Osteocyte (in vitro differentiated cells): ENCODE results near the gene LKAAEAR1. TPM values are rescaled to one million over a fixed set of nuclear protein-coding genes. Genes with fewer than 3 reads are reported as not detected.

Experiments
- DNase-seq: peaks from one replicate; pipeline ENCODE4 v3.0.0; 2021; ENCODE audit warnings: mixed read lengths; ENCODE audit not compliant: unreplicated experiment; ENCODE audit errors: extremely low spot score
- H3K27ac Mint-ChIP-seq: one replicate; pipeline ENCODE4 v1.8.0; 2021; ENCODE audit warnings: mild to moderate bottlenecking, mixed read lengths; ENCODE audit not compliant: unreplicated experiment
- H3K27me3 Mint-ChIP-seq: one replicate; pipeline ENCODE4 v1.8.0; 2021; ENCODE audit warnings: mixed read lengths; ENCODE audit not compliant: unreplicated experiment
- H3K36me3 Mint-ChIP-seq: one replicate; pipeline ENCODE4 v1.8.0; 2021; ENCODE audit warnings: mixed read lengths; ENCODE audit not compliant: unreplicated experiment
- H3K4me1 Mint-ChIP-seq: one replicate; pipeline ENCODE4 v1.8.0; 2021; ENCODE audit warnings: mixed read lengths; ENCODE audit not compliant: unreplicated experiment
- H3K4me3 Mint-ChIP-seq: one replicate; pipeline ENCODE4 v1.8.0; 2021; ENCODE audit warnings: mild to moderate bottlenecking, moderate library complexity, mixed read lengths; ENCODE audit not compliant: unreplicated experiment
- H3K9me3 Mint-ChIP-seq: one replicate; pipeline ENCODE4 v1.8.0; 2021; ENCODE audit warnings: mixed read lengths; ENCODE audit not compliant: unreplicated experiment
- CTCF ChIP-seq: fragments of 200-600 bp; sonication (generic); IDR thresholded peaks from 2 replicates; pipeline ENCODE4 v1.5.0; 2021; ENCODE audit warnings: antibody characterized with exemption, mild to moderate bottlenecking, moderate library complexity
- total RNA-seq: library from RNA; stranded (reverse); gene quantifications from 2 replicates; pipeline ENCODE4 v1.2.1, GENCODE V29; 2021

Gene LKAAEAR1
- total RNA-seq, 1 donor from 2014 or later, result not detected

DNA sequence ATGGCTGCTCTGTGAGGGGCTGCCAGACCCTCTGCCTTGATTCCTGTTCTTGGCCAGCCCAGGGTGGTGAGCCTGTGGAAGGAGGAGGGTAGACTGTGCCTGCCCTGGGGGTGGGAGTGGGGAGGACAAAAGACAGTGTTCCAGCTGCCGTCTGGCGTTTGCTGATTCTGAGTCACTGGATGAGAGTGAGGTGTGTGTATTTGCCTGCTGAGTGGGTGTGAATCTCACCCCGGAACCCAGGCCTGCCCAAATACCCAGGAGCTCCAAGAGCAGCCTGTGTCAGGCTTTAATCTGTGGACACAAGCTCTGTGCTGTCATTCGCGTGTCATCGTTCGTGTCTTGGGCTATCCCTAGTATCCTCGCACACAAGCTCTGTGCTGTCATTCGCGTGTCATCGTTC lies 2.6 kb upstream of the LKAAEAR1 start:
- no peak for TF ChIP-seq CTCF
- peaks cover 13% of the 10 kb centered on the region for H3K27me3 Mint-ChIP-seq
- no peaks in the 10 kb centered on the region for H3K9me3 Mint-ChIP-seq
- no peak for DNase-seq
- H3K4me3 Mint-ChIP-seq, result no peak overlapping the region
- H3K4me1 Mint-ChIP-seq, result peaks cover 15% of the 10 kb centered on the region
- H3K36me3 Mint-ChIP-seq, result no peaks in the 10 kb centered on the region
- H3K27ac Mint-ChIP-seq, result no peak overlapping the region

- TF ChIP-seq CTCF, result no peak
- Mint-ChIP-seq H3K4me1 (peaks cover 26% of the 10 kb centered on the region), H3K27me3 (peaks cover 13% of the 10 kb centered on the region), H3K36me3 (no peaks in the 10 kb centered on the region), H3K9me3 (no peaks in the 10 kb centered on the region), H3K4me3 (peak overlapping the region; percentile 79), H3K27ac (no peak overlapping the region)
- DNase-seq, result no peak
Measured at GRCh38 chr20:64084685-64085152, 521 bp upstream of the LKAAEAR1 start.

GRCh38 chr20:64083378-64083803 lies 807 bp downstream of the LKAAEAR1 start:
- peaks cover 34% of the 10 kb centered on the region for H3K4me1 Mint-ChIP-seq
- H3K27me3 Mint-ChIP-seq, result peaks cover 13% of the 10 kb centered on the region
- peak; percentile 92 for DNase-seq
- TF ChIP-seq CTCF, result peak; percentile 78
- H3K36me3 Mint-ChIP-seq, result no peaks in the 10 kb centered on the region
- H3K27ac Mint-ChIP-seq, result no peak overlapping the region
- H3K4me3 Mint-ChIP-seq, result peak overlapping the region; percentile 65
- H3K9me3 Mint-ChIP-seq, result no peaks in the 10 kb centered on the region

GRCh38 chr20:64082820-64083377 lies 1.3 kb downstream of the LKAAEAR1 start:
- Mint-ChIP-seq H3K27me3 (peaks cover 11% of the 10 kb centered on the region), H3K4me3 (peak overlapping the region; percentile 65), H3K36me3 (no peaks in the 10 kb centered on the region), H3K9me3 (no peaks in the 10 kb centered on the region), H3K27ac (no peak overlapping the region), H3K4me1 (peaks cover 35% of the 10 kb centered on the region)
- no peak for TF ChIP-seq CTCF
- no peak for DNase-seq

DNA sequence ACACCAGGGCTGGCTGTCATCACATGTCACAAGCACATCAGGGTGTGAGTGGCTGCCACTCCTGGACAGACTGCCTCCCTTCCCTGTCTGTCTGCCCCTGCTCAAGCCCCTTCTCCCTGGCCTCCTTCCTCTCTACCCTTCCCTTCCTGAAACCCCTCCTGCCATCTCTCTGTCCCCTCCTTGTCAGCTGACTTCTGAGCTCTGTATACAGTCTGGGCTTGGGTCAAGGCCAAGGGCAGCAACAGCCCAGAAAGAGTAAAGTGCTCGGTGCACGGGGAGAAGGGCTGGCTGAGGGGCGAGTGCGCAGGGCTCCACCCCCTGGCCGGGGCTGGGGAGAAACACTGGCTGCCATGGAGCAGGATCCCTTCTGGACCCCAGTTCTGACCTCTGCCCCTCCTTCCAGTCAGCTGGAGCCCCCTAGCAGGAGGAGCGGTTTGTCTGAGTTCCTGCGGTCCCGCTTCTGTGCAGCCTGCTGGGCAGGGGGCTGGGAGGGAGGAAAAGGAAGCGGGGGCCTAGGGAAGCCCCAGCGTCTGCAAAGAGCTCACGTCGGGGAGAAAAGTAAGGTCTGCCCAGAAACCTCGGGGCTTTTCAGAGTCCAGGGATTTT lies 2.0 kb downstream of the LKAAEAR1 start:
- H3K4me3 Mint-ChIP-seq, result peak overlapping the region; percentile 42
- no peaks in the 10 kb centered on the region for H3K36me3 Mint-ChIP-seq
- TF ChIP-seq CTCF, result no peak
- H3K27me3 Mint-ChIP-seq, result peaks cover 11% of the 10 kb centered on the region
- no peaks in the 10 kb centered on the region for H3K9me3 Mint-ChIP-seq
- H3K27ac Mint-ChIP-seq, result no peak overlapping the region
- DNase-seq, result no peak
- H3K4me1 Mint-ChIP-seq, result peaks cover 35% of the 10 kb centered on the region
